Measurements from ENCODE around the gene GATAD2A.

DNA sequence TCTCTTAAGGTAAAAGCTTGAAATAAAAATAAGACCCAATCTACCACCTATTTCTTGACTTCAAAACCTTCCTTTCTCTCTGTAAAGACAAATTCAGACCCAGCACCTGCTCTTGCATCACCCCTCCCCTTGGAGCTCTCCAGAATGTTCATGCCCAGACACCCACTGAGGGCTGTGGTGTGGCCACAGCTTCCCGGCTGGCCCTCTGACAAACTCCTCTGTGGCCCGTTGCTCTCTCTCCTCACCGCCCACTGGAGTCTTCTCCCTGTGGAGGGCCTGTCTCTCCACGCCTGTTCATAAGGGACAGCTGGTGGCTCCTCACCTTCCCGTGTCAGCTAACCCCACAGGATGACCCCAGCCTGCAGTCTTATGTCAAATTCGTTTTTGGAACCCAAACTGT is 60.7 kb downstream of the GATAD2A start:
- TF ChIP-seq CTCF (conservative IDR thresholded peaks at IDR 0.05; ENCODE audit: low read length) = no peak
- no peak for TF ChIP-seq EZH2phosphoT487 (IDR thresholded peaks at IDR 0.05; ENCODE audit: borderline replicate concordance)

Data from Loucy (cell line).